GM11168 (cell line): Measurements from ENCODE around the gene DYNC1H1.
"Not testable (repeated sequence)": the region's sequence is repeated elsewhere in the genome, so short reads cannot be mapped to it uniquely, and the experiment has no call there.

ENCODE experiments used
- in situ Hi-C: fragments of 300-500 bp; cut with MboI; formaldehyde crosslinking; loops from one replicate; pipeline ENCODE4 v1.12.0; 2022; ENCODE audit warnings: low sequenced_read_pairs; ENCODE audit not compliant: unreplicated experiment

The DYNC1H1 gene

GRCh38 chr14:101962503-101962874 is 1.9 kb upstream of the DYNC1H1 start:
- in situ Hi-C loops, result no loop called here

GRCh38 chr14:101963052-101963451 is 1.3 kb upstream of the DYNC1H1 start:
- in situ Hi-C loops, result no loop called here

- in situ Hi-C loops, result no loop called here
Observed at GRCh38 chr14:101963656-101964296, 597 bp upstream of the DYNC1H1 start.

GRCh38 chr14:101965181-101965544 is 790 bp downstream of the DYNC1H1 start:
- in situ Hi-C loops, result no loop called here

- in situ Hi-C loops, result no loop called here
Observed at GRCh38 chr14:101965770-101966722, 1.7 kb downstream of the DYNC1H1 start.

GRCh38 chr14:101966742-101967141 is 2.4 kb downstream of the DYNC1H1 start:
- in situ Hi-C loops, result no loop called here

- in situ Hi-C loops, result no loop called here
Observed at GRCh38 chr14:101968186-101968585, 3.8 kb downstream of the DYNC1H1 start.

GRCh38 chr14:101969481-101969880 is 5.1 kb downstream of the DYNC1H1 start:
- in situ Hi-C loops, result no loop called here

- in situ Hi-C loops, result no loop called here
Observed at GRCh38 chr14:101970830-101971400, 6.5 kb downstream of the DYNC1H1 start.

GRCh38 chr14:101971458-101971857 is 7.1 kb downstream of the DYNC1H1 start:
- in situ Hi-C loops, result not testable (repeated sequence)

- in situ Hi-C loops, result no loop called here
Observed at GRCh38 chr14:101972126-101972866, 7.9 kb downstream of the DYNC1H1 start.

- in situ Hi-C loops, result no loop called here
Observed at GRCh38 chr14:101973356-101973755, 9.0 kb downstream of the DYNC1H1 start.

GRCh38 chr14:101975231-101975630 is 10.9 kb downstream of the DYNC1H1 start:
- in situ Hi-C loops, result no loop called here

- in situ Hi-C loops, result no loop called here
Observed at GRCh38 chr14:101977311-101978071, 13.1 kb downstream of the DYNC1H1 start.

GRCh38 chr14:101979666-101980065 is 15.3 kb downstream of the DYNC1H1 start:
- in situ Hi-C loops, result no loop called here

- in situ Hi-C loops, result no loop called here
Observed at GRCh38 chr14:101980251-101980650, 15.9 kb downstream of the DYNC1H1 start.

GRCh38 chr14:101980700-101981099 is 16.3 kb downstream of the DYNC1H1 start:
- in situ Hi-C loops, result no loop called here

- in situ Hi-C loops, result no loop called here
Observed at GRCh38 chr14:101982621-101983020, 18.2 kb downstream of the DYNC1H1 start.

- in situ Hi-C loops, result not testable (repeated sequence)
Observed at GRCh38 chr14:101984831-101985230, 20.5 kb downstream of the DYNC1H1 start.

GRCh38 chr14:101985957-101986356 is 21.6 kb downstream of the DYNC1H1 start:
- in situ Hi-C loops, result no loop called here
